GM12865 (cell line): ENCODE results near the gene CLSTN1.

Source experiments
- DNase-seq: peaks from one replicate; pipeline ENCODE4 v3.0.0; 2010; ENCODE audit warnings: low read depth
- H3K4me3 ChIP-seq: 2 replicates; pipeline ENCODE4 v1.5.1; 2011; ENCODE audit warnings: mild to moderate bottlenecking, low read depth, low read length, control low read depth
- TF ChIP-seq, protein P1 (sequence below): IDR thresholded peaks from 2 replicates; pipeline ENCODE4 v1.5.1; 2011; ENCODE audit warnings: low read length, control low read depth, low read depth, inconsistent platforms; ENCODE audit not compliant: insufficient read depth; ENCODE audit errors: missing control alignments

Gene CLSTN1

DNA sequence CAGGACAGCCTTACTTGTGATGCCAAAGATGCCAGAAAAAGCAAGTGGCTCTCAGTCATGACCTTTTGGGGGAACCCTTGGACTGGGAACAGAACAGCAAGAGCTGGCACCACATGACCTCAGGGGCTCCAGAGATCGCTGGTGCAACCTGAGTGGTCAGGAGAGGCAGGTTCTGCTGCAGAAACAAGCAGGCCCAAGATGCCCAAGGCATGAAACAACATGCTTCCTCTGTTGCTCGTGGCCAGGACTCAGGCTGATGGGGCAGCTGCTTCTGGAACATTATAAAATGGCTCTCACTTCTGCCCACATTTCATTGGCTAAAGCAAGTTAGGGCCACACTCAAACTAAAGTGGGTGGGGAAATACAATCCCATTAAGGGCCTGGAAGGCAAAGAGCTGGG lies 17.7 kb upstream of the CLSTN1 start:
- no peak for DNase-seq
- TF ChIP-seq, protein P1, sequence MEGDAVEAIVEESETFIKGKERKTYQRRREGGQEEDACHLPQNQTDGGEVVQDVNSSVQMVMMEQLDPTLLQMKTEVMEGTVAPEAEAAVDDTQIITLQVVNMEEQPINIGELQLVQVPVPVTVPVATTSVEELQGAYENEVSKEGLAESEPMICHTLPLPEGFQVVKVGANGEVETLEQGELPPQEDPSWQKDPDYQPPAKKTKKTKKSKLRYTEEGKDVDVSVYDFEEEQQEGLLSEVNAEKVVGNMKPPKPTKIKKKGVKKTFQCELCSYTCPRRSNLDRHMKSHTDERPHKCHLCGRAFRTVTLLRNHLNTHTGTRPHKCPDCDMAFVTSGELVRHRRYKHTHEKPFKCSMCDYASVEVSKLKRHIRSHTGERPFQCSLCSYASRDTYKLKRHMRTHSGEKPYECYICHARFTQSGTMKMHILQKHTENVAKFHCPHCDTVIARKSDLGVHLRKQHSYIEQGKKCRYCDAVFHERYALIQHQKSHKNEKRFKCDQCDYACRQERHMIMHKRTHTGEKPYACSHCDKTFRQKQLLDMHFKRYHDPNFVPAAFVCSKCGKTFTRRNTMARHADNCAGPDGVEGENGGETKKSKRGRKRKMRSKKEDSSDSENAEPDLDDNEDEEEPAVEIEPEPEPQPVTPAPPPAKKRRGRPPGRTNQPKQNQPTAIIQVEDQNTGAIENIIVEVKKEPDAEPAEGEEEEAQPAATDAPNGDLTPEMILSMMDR, result no peak
- H3K4me3 ChIP-seq, result no peak overlapping the region

DNA sequence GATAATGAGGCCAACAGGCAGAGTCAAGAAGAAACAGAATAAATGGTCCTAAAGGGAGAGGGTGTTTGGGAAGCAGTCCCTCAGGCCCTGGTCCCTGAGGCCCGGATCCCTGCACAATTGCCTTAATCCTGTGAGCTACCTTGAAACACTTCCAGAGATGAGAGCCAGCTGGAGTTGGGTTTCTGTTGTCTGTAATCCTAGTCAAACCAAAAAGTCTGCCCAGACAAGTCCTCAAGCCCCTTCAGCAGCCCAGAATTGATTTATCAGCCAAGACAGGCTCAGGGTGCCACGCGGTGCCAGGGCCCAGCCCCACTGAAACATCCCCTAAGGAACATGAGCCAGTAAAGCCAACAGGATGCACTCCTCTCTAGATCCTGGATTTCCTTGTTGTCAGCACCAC lies 16.4 kb upstream of the CLSTN1 start:
- no peak overlapping the region for H3K4me3 ChIP-seq
- TF ChIP-seq, protein P1, result no peak
- DNase-seq, result no peak

DNA sequence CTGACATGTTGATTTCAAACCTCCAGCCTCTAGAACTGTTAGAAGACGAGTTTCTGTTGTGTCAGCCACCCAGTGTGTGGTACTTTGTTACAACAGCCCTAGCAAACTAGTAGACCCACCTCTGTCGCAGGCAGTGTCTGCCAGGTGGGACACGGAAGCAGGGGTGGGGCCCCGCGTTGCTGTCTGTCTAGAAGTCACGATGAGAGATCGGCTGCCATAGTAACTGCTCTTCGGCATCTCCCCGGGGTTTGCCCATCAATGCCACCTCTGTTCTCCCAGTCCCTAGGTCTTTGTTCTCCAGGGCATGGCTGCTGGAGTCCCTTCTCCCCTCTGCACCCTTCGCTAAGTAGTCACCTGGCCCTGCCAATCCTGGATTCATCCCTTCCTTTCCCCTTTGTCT lies 15.2 kb upstream of the CLSTN1 start:
- TF ChIP-seq, protein P1, result no peak
- H3K4me3 ChIP-seq, result no peak overlapping the region
- no peak for DNase-seq

DNA sequence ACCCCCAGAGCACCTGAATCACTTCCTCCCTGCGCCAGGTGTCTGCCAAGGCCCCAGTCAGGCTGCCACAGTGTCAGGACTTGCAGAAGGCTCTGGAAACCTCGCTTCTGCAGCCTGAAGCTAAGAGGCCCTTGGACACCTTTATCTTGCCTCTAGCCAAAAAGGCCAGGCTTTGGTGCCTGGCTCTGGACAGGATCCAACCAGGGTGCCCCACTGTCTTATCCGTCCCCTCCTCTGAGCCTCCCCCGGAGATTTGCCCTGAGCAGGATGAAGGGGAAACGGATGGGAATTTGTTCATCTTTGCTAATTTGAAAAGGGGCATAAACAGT lies 12.8 kb upstream of the CLSTN1 start:
- no peak for DNase-seq
- no peak overlapping the region for H3K4me3 ChIP-seq
- TF ChIP-seq, protein P1, result no peak

DNA sequence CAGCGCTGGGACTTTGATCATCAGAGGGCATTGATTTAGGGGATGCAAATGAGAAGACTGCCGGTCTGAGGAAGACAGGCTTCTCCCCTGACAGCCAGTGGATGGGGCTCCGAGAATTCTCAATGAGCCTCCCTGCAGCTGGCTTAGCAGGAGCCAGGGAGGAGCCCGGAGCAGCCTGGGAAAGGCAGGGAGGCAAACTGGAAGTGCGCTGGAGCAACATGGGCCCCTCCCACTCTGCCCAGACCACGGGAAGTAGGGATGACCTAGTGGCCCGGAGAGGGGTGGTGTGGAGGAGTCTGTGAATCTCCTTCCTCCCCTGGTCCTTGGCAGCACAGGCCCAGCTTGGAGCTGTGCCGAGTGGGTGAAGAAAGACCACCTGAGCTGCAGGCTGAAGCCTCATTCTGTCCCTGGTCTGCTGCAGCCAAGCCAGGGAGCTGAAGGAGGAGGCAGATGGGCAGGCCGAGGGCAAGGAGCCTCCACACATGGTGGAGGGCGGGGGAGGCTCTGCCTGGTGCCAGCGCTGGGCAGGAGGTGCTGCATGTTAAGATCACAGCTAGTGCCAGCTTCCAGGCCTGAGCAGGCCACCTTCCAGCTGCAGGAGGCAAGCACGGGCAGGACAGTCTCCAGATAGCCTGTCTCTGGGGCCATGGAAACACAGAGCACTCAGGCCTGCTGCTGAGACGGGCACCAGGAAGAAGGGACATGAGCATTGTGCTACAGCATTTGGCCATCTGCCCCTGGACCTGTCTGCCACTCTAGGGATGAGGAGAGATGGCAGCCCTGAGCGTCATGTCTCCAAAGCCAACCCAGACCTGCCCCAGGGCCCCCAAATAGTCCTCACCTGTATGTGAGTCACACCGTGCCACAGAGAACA lies 12.2 kb upstream of the CLSTN1 start:
- no peak overlapping the region for H3K4me3 ChIP-seq
- no peak for DNase-seq
- TF ChIP-seq, protein P1, result no peak

DNA sequence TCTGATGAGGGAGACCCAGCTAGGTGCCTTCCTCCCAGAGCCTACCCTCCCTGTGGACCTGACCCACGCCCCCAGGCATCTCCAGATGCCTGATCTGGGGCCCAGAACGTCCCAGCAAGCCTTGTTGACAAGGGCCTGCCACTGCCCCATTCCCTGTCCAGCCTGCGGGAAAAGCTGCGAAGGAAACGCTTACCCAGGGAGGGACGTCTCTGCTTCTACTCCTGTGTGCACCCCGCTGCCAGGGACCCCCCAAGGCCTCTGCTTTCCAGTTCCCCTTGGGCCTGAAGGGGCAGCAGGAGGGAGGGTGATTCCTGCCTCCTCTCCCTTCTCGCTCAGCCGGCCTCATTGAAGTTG lies 11.6 kb upstream of the CLSTN1 start:
- TF ChIP-seq, protein P1, result no peak
- no peak for DNase-seq
- no peak overlapping the region for H3K4me3 ChIP-seq

DNA sequence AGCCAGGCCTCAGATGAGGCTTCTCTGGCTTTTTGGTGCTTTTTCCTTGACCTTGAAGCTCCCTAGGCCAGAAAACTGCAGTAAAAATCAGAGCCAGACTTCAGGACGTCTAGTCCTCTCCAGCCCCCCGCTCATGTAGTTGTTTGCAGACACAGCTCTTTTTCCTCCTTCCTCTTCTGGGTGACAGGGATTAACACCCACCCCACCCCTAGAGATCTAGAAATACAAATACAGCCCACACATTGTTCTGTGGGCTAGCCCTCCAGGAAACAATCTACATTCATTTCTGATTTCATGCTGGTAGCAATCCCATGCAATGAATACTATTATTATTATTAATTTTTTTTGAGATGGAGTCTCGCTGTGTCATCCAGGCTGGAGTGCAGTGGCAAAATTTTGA lies 9.9 kb upstream of the CLSTN1 start:
- TF ChIP-seq, protein P1, result no peak
- DNase-seq, result no peak
- no peak overlapping the region for H3K4me3 ChIP-seq
